ENCODE data around the gene EEFSEC.

EEFSEC gene

GRCh38 chr3:128369121-128369703 lies 215.9 kb downstream of the EEFSEC start:
- DNase-seq (ENCODE audit: low read depth), result no peak

GRCh38 chr3:128369881-128370642 lies 216.8 kb downstream of the EEFSEC start:
- no peak for DNase-seq (ENCODE audit: low read depth)

- no peak for DNase-seq (ENCODE audit: low read depth)
Observed at GRCh38 chr3:128372281-128372680, 219.0 kb downstream of the EEFSEC start.

GRCh38 chr3:128372707-128373533 lies 219.6 kb downstream of the EEFSEC start:
- DNase-seq (ENCODE audit: low read depth), result no peak

- no peak for DNase-seq (ENCODE audit: low read depth)
Observed at GRCh38 chr3:128374746-128375445, 221.6 kb downstream of the EEFSEC start.

DNA sequence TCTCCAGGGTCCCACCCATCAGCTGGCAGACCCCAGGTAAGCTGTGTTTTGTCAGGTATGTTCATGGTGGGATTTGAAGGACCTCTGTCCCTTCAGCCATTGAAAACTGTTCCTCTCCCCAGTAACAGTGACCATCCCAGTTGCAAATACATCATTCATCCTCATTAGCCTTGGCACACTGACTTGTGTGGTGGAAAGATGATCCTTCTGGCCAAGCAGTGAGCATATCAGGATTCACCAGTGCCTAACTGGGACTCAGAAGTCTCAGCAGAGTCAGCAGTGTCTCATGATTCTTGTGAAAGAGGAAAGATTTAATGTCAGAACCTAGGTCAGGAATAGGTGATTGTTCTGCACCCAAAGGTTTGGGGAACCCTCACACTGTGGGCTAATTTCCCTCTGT lies 223.2 kb downstream of the EEFSEC start:
- DNase-seq (ENCODE audit: low read depth), result no peak

DNA sequence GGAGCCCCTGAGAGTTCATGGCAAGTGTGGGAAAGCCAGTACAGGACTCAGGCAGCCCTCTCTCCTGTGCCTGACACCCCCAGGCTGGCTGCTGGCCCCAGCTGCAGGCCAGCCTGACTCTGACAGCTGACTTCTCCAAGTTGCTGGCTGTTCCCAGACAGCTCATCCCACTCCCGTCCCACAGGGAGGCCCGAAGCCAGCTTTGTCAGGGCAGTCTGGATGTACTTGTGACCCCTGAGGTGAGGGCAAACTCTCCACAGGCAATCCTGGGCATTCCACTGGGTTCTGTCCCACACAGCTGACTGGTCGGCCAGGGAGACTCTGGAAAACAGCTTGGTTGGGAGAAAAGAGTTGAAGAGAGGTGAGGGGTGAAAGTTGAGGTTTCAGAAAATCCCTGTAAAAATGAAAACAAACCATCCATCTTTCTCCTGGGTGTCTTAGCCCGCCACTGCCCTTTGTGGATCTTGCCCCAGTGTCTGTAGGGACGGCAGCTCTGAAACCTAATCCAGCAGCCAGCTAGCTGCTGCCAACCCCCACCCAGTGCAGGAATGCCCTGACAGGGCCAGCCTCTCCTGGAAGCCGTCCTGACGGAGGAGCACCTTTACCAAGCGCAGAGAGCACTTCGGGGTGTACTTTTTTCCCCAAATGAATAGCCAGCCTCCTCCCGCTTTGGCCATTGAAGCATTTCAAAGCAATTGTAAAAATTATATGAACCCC lies 225.5 kb downstream of the EEFSEC start:
- peak; percentile 51 for DNase-seq (ENCODE audit: low read depth)

DNA sequence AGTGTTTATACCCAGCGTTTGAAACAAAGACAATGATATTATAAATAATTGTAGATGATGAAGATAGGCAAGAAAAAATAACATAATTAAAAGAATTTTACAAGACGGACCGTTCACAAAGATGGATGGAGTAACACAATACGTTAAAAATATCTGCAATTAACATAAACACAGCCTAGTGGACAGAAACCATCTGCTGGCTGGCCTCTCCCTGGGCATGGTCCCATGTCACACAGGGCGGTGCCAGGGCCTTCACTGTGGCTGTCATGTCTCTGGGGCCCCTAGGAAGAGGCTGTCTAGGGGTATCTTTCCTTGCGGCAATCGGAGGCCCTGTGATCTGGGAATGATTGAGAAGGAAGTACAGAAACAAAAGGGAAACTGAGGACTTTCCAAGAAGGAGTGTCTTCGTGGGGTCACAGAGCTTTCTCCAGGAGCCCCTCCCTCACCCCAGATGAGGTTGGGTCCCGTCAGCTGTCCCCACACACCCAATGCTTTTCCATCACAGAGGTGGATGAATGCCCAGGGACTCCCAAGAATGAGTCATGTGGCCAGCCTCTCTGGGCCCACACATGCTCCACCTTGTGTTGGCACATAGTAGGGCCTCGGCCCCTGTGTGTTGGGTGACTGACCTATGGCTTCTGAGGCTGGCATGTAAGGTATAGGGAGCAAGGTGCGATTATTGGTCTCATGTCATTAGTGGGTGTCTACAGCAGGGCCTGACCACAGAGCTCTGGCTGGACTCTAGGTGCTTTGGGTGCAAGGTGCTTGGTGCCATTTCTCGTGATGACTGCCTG lies 226.3 kb downstream of the EEFSEC start:
- DNase-seq (ENCODE audit: low read depth), result no peak

- no peak for DNase-seq (ENCODE audit: low read depth)
Observed at GRCh38 chr3:128380295-128380694, 227.0 kb downstream of the EEFSEC start.

GRCh38 chr3:128380719-128381118 lies 227.4 kb downstream of the EEFSEC start:
- DNase-seq (ENCODE audit: low read depth), result no peak

GRCh38 chr3:128381609-128382008 lies 228.3 kb downstream of the EEFSEC start:
- DNase-seq (ENCODE audit: low read depth), result no peak

GRCh38 chr3:128382221-128382807 lies 229.0 kb downstream of the EEFSEC start:
- no peak for DNase-seq (ENCODE audit: low read depth)

- peak; percentile 65 for DNase-seq (ENCODE audit: low read depth)
Observed at GRCh38 chr3:128383316-128384235, 230.3 kb downstream of the EEFSEC start.

DNA sequence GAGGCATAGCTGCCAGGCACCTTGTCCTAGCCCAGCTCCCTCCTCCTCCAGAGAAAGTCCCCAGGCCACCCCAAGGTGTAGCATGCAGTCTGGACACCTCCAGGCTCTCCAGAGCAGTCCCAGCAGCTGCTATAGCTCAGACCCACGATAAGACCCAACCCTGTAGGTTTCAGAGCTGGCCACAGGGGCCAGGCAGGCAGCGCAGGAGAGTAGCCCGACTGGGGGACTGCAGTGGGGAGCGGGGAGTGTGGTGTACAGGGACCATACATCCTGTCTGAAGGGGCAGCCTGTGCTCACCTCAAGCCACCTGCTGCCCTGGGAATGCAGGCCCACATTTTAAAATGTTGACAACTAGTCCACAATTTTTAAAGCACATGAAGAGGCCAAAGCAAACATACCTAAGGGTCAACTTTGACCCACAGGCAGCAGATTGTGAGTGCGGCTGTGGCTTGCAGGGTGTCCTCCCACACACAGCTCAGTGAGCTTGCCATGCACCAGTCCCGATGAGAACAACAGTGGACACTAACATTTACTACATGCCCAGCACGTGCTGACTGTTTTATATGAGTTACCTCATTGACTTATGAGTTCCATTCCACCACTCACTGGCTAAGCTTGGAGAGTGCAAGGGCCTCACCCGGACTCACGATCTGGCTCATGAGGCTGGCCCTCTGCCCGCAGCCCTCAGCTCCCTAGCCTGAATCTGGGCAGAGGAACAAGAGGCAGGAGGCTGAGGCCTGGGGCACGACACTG lies 232.0 kb downstream of the EEFSEC start:
- DNase-seq (ENCODE audit: low read depth), result peak; percentile 76

GRCh38 chr3:128388932-128389331 lies 235.7 kb downstream of the EEFSEC start:
- DNase-seq (ENCODE audit: low read depth), result no peak

DNA sequence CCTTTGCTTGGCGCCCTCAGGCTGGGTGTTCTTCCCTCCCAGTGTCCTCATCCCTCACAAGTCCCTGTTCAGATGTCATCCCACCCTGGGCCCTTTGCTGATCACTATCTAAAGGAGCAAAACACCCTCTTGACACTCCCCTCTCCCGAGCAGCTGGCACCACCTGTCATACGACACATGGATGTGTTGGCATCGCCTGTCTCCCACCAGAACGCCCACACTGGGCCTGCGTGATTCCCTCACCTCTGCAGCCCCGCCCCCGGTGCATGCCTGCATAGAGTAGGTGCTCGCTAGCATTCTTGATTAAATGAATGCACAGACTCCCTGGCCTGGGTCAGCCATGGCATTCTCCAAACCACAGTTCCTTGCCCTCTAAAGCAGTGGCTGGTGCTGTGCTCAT lies 237.6 kb downstream of the EEFSEC start:
- no peak for DNase-seq (ENCODE audit: low read depth)

GRCh38 chr3:128392021-128392420 lies 238.7 kb downstream of the EEFSEC start:
- no peak for DNase-seq (ENCODE audit: low read depth)

GRCh38 chr3:128392818-128393544 lies 239.7 kb downstream of the EEFSEC start:
- no peak for DNase-seq (ENCODE audit: low read depth)
